GM12878 (cell line): ENCODE measurements around the gene POLA2. TPM values are rescaled to one million over a fixed set of nuclear protein-coding genes. Genes with fewer than 3 reads are reported as not detected.

Source experiments
- BCL11A ChIP-seq: IDR thresholded peaks from 2 replicates; pipeline ENCODE4 v1.6.1; 2011; ENCODE audit warnings: low read depth, low read length
- BHLHE40 ChIP-seq, 2 experiments: fragments of 450-650 bp in 1 of 2; IDR thresholded peaks; 2 replicates each; pipeline ENCODE4 v1.6.1; 2011 to 2017; ENCODE audit warnings: low read depth in 2 of 2, borderline replicate concordance in 1 of 2, improper control_type of control experiment in 1 of 2, low read length in 1 of 2, mild to moderate bottlenecking in 1 of 2
- CEBPB ChIP-seq, 2 experiments: fragments of 150-350 bp in 1 of 2; IDR thresholded peaks; 2 replicates each; pipeline ENCODE4 v1.6.1; 2012 to 2014; ENCODE audit warnings: low read depth in 2 of 2, low read length in 2 of 2, borderline replicate concordance in 1 of 2, inconsistent platforms in 1 of 2
- CHD4 ChIP-seq: fragments of 200-600 bp; sonication (generic); IDR thresholded peaks from 2 replicates; pipeline ENCODE4 v1.6.1; 2016; ENCODE audit warnings: mild to moderate bottlenecking
- CREM ChIP-seq: IDR thresholded peaks from 2 replicates; pipeline ENCODE4 v1.6.1; 2014; ENCODE audit warnings: antibody characterized with exemption, low read depth
- FOS ChIP-seq: IDR thresholded peaks from 3 replicates; pipeline ENCODE4 v1.6.1; 2011; ENCODE audit warnings: borderline replicate concordance; ENCODE audit not compliant: insufficient read length; ENCODE audit errors: extremely low read depth
- IKZF1 ChIP-seq: fragments of 450-650 bp; conservative IDR thresholded peaks from 2 replicates; pipeline ENCODE4 v1.6.1; 2017; ENCODE audit warnings: antibody characterized with exemption, mild to moderate bottlenecking
- JUNB ChIP-seq: IDR thresholded peaks from 2 replicates; pipeline ENCODE4 v1.6.1; 2016; ENCODE audit warnings: antibody characterized with exemption, mild to moderate bottlenecking
- LARP7 ChIP-seq: fragments of 450-650 bp; IDR thresholded peaks from 2 replicates; pipeline ENCODE4 v1.6.1; 2017; ENCODE audit warnings: mild to moderate bottlenecking
- MAX ChIP-seq: IDR thresholded peaks from 2 replicates; pipeline ENCODE4 v1.6.1; 2012; ENCODE audit warnings: low read depth, low read length, improper control_type of control experiment
- MEF2B ChIP-seq: fragments of 450-650 bp; IDR thresholded peaks from 2 replicates; pipeline ENCODE4 v1.6.1; 2018; ENCODE audit warnings: mild to moderate bottlenecking, moderate library complexity; ENCODE audit not compliant: partially characterized antibody, poor library complexity, severe bottlenecking
- PAX5 ChIP-seq: IDR thresholded peaks from 2 replicates; pipeline ENCODE4 v1.6.1; 2011; ENCODE audit warnings: low read depth, low read length, borderline replicate concordance
- PBX3 ChIP-seq: IDR thresholded peaks from 2 replicates; pipeline ENCODE4 v1.6.1; 2011; ENCODE audit warnings: mild to moderate bottlenecking, low read depth, low read length, moderate library complexity; ENCODE audit not compliant: insufficient replicate concordance
- PRDM15 ChIP-seq: fragments of 450-650 bp; formaldehyde crosslinking; IDR thresholded peaks from 2 replicates; pipeline ENCODE4 v1.4.0; 2020; ENCODE audit warnings: mild to moderate bottlenecking, moderate library complexity
- REST ChIP-seq: IDR thresholded peaks from 2 replicates; pipeline ENCODE4 v1.6.1; 2012; ENCODE audit warnings: mild to moderate bottlenecking, low read depth, low read length
- SMARCA5 ChIP-seq: fragments of 450-650 bp; IDR thresholded peaks from 2 replicates; pipeline ENCODE4 v1.6.1; 2017; ENCODE audit warnings: mild to moderate bottlenecking
- SPI1 ChIP-seq: IDR thresholded peaks from 2 replicates; pipeline ENCODE4 v1.6.1; 2011; ENCODE audit warnings: low read depth, mild to moderate bottlenecking, low read length, moderate library complexity, borderline replicate concordance; ENCODE audit not compliant: insufficient read depth
- YBX1 ChIP-seq: fragments of 450-650 bp; IDR thresholded peaks from 2 replicates; pipeline ENCODE4 v1.6.1; 2016; ENCODE audit warnings: antibody characterized with exemption
- YY1 ChIP-seq: IDR thresholded peaks from 2 replicates; pipeline ENCODE4 v1.6.1; 2011; ENCODE audit warnings: low read depth, mild to moderate bottlenecking, low read length
- ZNF217 ChIP-seq: fragments of 450-650 bp; IDR thresholded peaks from 2 replicates; pipeline ENCODE4 v1.6.1; 2017; ENCODE audit warnings: antibody characterized with exemption, mild to moderate bottlenecking
- ZNF24 ChIP-seq: fragments of 450-650 bp; IDR thresholded peaks from 2 replicates; pipeline ENCODE4 v1.6.1; 2017; ENCODE audit warnings: antibody characterized with exemption, mild to moderate bottlenecking
- ZZZ3 ChIP-seq: IDR thresholded peaks from 2 replicates; pipeline ENCODE4 v1.6.1; 2011; ENCODE audit warnings: low read depth; ENCODE audit not compliant: control insufficient read depth, insufficient read length
- polyA plus RNA-seq, 11 experiments: library from polyadenylated mRNA; depleted of rRNA in 4 of 11; unstranded in 6 of 11; stranded (reverse) in 5 of 11; fragments of >200 nt; fragmentation: Nextera tagmentation in 4 of 11; fragmentation: Illumina TruSeq in 1 of 11; extraction: Ambion mirVana in 4 of 11; extraction: Trizol in 1 of 11; gene quantifications; 1 replicate in 1 of 11; 2 replicates in 10 of 11; pipeline versions ENCODE4 v1.2.1 to v1.2.3, GENCODE V29; 2011 to 2016; ENCODE audit warnings: inconsistent platforms in 2 of 11, missing spikeins in 2 of 11, low read depth in 1 of 11
- total RNA-seq, 4 experiments: library from RNA; depleted of rRNA in 3 of 4; stranded (reverse); fragments of >200 nt in 3 of 4; fragmentation: Illumina TruSeq in 1 of 4; extraction: Trizol in 1 of 4; gene quantifications; 2 replicates each; pipeline versions ENCODE4 v1.2.1 to v1.2.3, GENCODE V29; 2013 to 2021

Gene POLA2
- total and polyA plus RNA-seq, 10 of the 15 experiments (the other 5 are each of a cell fraction or from before 2014, with no cell fraction given) = 4.2 to 121 (median 56.2) TPM

- TF ChIP-seq REST (no peak), ZNF217 (no peak), BHLHE40 (IDR thresholded peaks at IDR 0.05; ENCODE audit: borderline replicate concordance in 1 of 2, low read depth in 2 of 2, low read length in 1 of 2) (peak; percentile 10 to 13; a peak in 1 of 4 replicates), BCL11A (no peak), PRDM15 (CRISPR knock-in tag) (no peak), MEF2B (peak; percentile 73), LARP7 (peak; percentile 86), FOS (no peak), JUNB (no peak), MAX (no peak), YBX1 (no peak), SPI1 (no peak), PBX3 (no peak), YY1 (peak; percentile 72), IKZF1 (peak; percentile 17; the same call in 1 of the 2 replicates), CEBPB (IDR thresholded peaks at IDR 0.05; ENCODE audit: borderline replicate concordance in 1 of 2, low read depth in 2 of 2, low read length in 2 of 2) (no peak), CHD4 (no peak), ZNF24 (no peak), PAX5 (no peak), CREM (no peak), ZZZ3 (no peak), SMARCA5 (peak; percentile 57; the same call in 1 of the 2 replicates)
Measured at GRCh38 chr11:65315204-65315865, 53.6 kb downstream of the POLA2 start (continued).
